GM19043 (cell line): ENCODE measurements around the gene CREB1.
"Not testable (repeated sequence)": the region's sequence is repeated elsewhere in the genome, so short reads cannot be mapped to it uniquely, and the experiment has no call there.

Experiments
- ATAC-seq: cut with Tn5 transposase; IDR thresholded peaks from one replicate; pipeline ENCODE4 v1.9.1; 2021; ENCODE audit warnings: low read depth; ENCODE audit not compliant: unreplicated experiment

The CREB1 gene

GRCh38 chr2:207606399-207606798, 76.6 kb downstream of the CREB1 start:
- no peak for ATAC-seq

- ATAC-seq: no peak
Measured at GRCh38 chr2:207606829-207607228, 77.1 kb downstream of the CREB1 start.

- no peak for ATAC-seq
Measured at GRCh38 chr2:207612714-207613113, 83.0 kb downstream of the CREB1 start.

- ATAC-seq: no peak
Measured at GRCh38 chr2:207614824-207615223, 85.1 kb downstream of the CREB1 start.

GRCh38 chr2:207616185-207616584, 86.4 kb downstream of the CREB1 start:
- ATAC-seq: no peak

GRCh38 chr2:207617011-207617671, 87.4 kb downstream of the CREB1 start:
- ATAC-seq: no peak

GRCh38 chr2:207619764-207620203, 90.0 kb downstream of the CREB1 start:
- ATAC-seq: peak; percentile 42

- no peak for ATAC-seq
Measured at GRCh38 chr2:207621501-207622039, 91.8 kb downstream of the CREB1 start.

- ATAC-seq: peak; percentile 35
Measured at GRCh38 chr2:207624185-207625013, 94.6 kb downstream of the CREB1 start.

GRCh38 chr2:207625014-207625907, 95.5 kb downstream of the CREB1 start, which contains the start of gene METTL21A:
Gene METTL21A, minus strand, starts transcription at chr2:207625394. Its CDS starts 1,019 bp downstream, at chr2:207624375.
- ATAC-seq: peak; percentile 47

GRCh38 chr2:207629553-207629952, 99.8 kb downstream of the CREB1 start:
- no peak for ATAC-seq

- ATAC-seq: no peak
Measured at GRCh38 chr2:207630491-207630890, 100.7 kb downstream of the CREB1 start.

- ATAC-seq: peak; percentile 41
Measured at GRCh38 chr2:207632575-207633493, 103.1 kb downstream of the CREB1 start.

GRCh38 chr2:207633686-207634085, 103.9 kb downstream of the CREB1 start:
- no peak for ATAC-seq

- no peak for ATAC-seq
Measured at GRCh38 chr2:207635468-207636200, 105.9 kb downstream of the CREB1 start.

- not testable (repeated sequence) for ATAC-seq
Measured at GRCh38 chr2:207639288-207639687, 109.5 kb downstream of the CREB1 start.

GRCh38 chr2:207640160-207640559, 110.4 kb downstream of the CREB1 start:
- no peak for ATAC-seq

GRCh38 chr2:207640661-207641060, 110.9 kb downstream of the CREB1 start:
- no peak for ATAC-seq

- no peak for ATAC-seq
Measured at GRCh38 chr2:207643892-207644291, 114.1 kb downstream of the CREB1 start.
